ENCODE data around the gene CSRNP2.
A peak's percentile ranks its signal among the peaks of the same experiment; 100 is the strongest.

Gene CSRNP2

GRCh38 chr12:51076236-51076930 is 7.0 kb downstream of the CSRNP2 start:
- DNase-seq, result no peak

- DNase-seq, result no peak
Observed at GRCh38 chr12:51075390-51075789, 8.0 kb downstream of the CSRNP2 start.

- DNase-seq, result no peak
Observed at GRCh38 chr12:51071663-51072062, 11.7 kb downstream of the CSRNP2 start.

GRCh38 chr12:51070004-51070403 is 13.4 kb downstream of the CSRNP2 start:
- DNase-seq, result no peak

- DNase-seq, result no peak
Observed at GRCh38 chr12:51067771-51068170, 15.6 kb downstream of the CSRNP2 start.

- DNase-seq, result no peak
Observed at GRCh38 chr12:51067229-51067628, 16.2 kb downstream of the CSRNP2 start.

GRCh38 chr12:51065530-51065929 is 17.9 kb downstream of the CSRNP2 start:
- DNase-seq, result no peak

GRCh38 chr12:51062631-51063397 is 20.6 kb downstream of the CSRNP2 start:
- DNase-seq, result no peak

GRCh38 chr12:51059086-51059485 is 24.3 kb downstream of the CSRNP2 start:
- no peak for DNase-seq

GRCh38 chr12:51056242-51056641 is 27.2 kb downstream of the CSRNP2 start:
- no peak for DNase-seq

- no peak for DNase-seq
Observed at GRCh38 chr12:51055060-51055459, 28.3 kb downstream of the CSRNP2 start.

- no peak for DNase-seq
Observed at GRCh38 chr12:51051787-51052186, 31.6 kb downstream of the CSRNP2 start.

GRCh38 chr12:51049525-51049924 is 33.9 kb downstream of the CSRNP2 start:
- no peak for DNase-seq

- no peak for DNase-seq
Observed at GRCh38 chr12:51048661-51049251, 34.6 kb downstream of the CSRNP2 start.

- DNase-seq, result peak; percentile 85
Observed at GRCh38 chr12:51047655-51048540, 35.5 kb downstream of the CSRNP2 start, which contains the start of gene LETMD1. Gene LETMD1, plus strand, starts transcription at chr12:51048327. Its CDS starts 30 bp downstream, at chr12:51048357.

GRCh38 chr12:51036279-51036678 is 47.1 kb downstream of the CSRNP2 start:
- no peak for DNase-seq

- no peak for DNase-seq
Observed at GRCh38 chr12:51033457-51034089, 49.8 kb downstream of the CSRNP2 start.

- no peak for DNase-seq
Observed at GRCh38 chr12:51033048-51033447, 50.3 kb downstream of the CSRNP2 start.

GRCh38 chr12:51028813-51029150 is 54.6 kb downstream of the CSRNP2 start:
- no peak for DNase-seq

- no peak for DNase-seq
Observed at GRCh38 chr12:51028126-51028812, 55.1 kb downstream of the CSRNP2 start.

- DNase-seq, result no peak
Observed at GRCh38 chr12:51027342-51027835, 56.0 kb downstream of the CSRNP2 start.

Data from activated effector memory CD4-positive, alpha-beta T cell treated with Interleukin-2 at 50 U/mL for 16 hours (primary cell).